Neural crest cell (in vitro differentiated cells): ENCODE results near the gene SMAD5. TPM values are rescaled to one million over a fixed set of nuclear protein-coding genes. Genes with fewer than 3 reads are reported as not detected.

ENCODE experiments used
- DNase-seq: peaks from one replicate; pipeline ENCODE4 v3.0.0; 2021; ENCODE audit warnings: low read depth, mixed read lengths, low spot score
- H3K27ac Mint-ChIP-seq: one replicate; pipeline ENCODE4 v1.8.0; 2021; ENCODE audit warnings: mild to moderate bottlenecking, mixed read lengths; ENCODE audit not compliant: unreplicated experiment
- H3K27me3 Mint-ChIP-seq: 2 replicates; pipeline ENCODE4 v1.8.0; 2021; ENCODE audit warnings: low read depth, mild to moderate bottlenecking, mixed read lengths
- H3K36me3 Mint-ChIP-seq: 2 replicates; pipeline ENCODE4 v1.8.0; 2021; ENCODE audit warnings: low read depth, mild to moderate bottlenecking, mixed read lengths
- H3K4me1 Mint-ChIP-seq: 2 replicates; pipeline ENCODE4 v1.8.0; 2021; ENCODE audit warnings: mixed read lengths
- H3K4me3 Mint-ChIP-seq: one replicate; pipeline ENCODE4 v1.8.0; 2021; ENCODE audit warnings: mild to moderate bottlenecking, mixed read lengths
- H3K9me3 Mint-ChIP-seq: 2 replicates; pipeline ENCODE4 v1.8.0; 2021; ENCODE audit warnings: mixed read lengths
- total RNA-seq: library from RNA; stranded (reverse); gene quantifications from 2 replicates; pipeline ENCODE4 v1.2.1, GENCODE V29; 2021
- TF ChIP-seq, protein P1 (sequence below): fragments of 200-600 bp; sonication (generic); conservative IDR thresholded peaks from 2 replicates; pipeline ENCODE4 v1.5.0; 2021; ENCODE audit warnings: antibody characterized with exemption, mild to moderate bottlenecking

The SMAD5 gene
- total RNA-seq, 1 donor from 2014 or later: 82.6 TPM

DNA sequence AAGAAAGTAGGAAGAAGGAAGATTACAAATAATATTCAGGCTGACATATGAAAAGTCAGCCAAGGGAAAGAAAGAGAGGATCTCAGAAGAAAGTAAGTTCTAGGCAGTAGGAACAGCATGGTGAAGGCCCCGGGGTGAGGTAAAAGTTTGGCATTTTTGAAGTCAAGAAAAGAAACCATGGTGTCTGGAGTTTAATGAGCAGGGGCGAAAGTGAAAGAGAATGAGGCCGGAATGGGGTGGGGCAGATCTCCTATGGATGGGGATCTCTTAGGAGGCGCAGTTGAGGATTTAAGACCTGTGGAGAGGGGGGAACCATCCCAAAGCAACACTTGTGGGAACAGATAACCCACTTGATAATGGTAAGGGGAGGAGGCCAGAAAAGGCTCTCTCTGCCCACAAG lies 42.3 kb upstream of the SMAD5 start:
- no peaks in the 10 kb centered on the region for H3K9me3 Mint-ChIP-seq
- H3K4me3 Mint-ChIP-seq: no peak overlapping the region
- no peaks in the 10 kb centered on the region for H3K36me3 Mint-ChIP-seq
- H3K4me1 Mint-ChIP-seq: no peaks in the 10 kb centered on the region
- TF ChIP-seq, protein P1, sequence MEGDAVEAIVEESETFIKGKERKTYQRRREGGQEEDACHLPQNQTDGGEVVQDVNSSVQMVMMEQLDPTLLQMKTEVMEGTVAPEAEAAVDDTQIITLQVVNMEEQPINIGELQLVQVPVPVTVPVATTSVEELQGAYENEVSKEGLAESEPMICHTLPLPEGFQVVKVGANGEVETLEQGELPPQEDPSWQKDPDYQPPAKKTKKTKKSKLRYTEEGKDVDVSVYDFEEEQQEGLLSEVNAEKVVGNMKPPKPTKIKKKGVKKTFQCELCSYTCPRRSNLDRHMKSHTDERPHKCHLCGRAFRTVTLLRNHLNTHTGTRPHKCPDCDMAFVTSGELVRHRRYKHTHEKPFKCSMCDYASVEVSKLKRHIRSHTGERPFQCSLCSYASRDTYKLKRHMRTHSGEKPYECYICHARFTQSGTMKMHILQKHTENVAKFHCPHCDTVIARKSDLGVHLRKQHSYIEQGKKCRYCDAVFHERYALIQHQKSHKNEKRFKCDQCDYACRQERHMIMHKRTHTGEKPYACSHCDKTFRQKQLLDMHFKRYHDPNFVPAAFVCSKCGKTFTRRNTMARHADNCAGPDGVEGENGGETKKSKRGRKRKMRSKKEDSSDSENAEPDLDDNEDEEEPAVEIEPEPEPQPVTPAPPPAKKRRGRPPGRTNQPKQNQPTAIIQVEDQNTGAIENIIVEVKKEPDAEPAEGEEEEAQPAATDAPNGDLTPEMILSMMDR: no peak
- no peak overlapping the region for H3K27ac Mint-ChIP-seq
- no peaks in the 10 kb centered on the region for H3K27me3 Mint-ChIP-seq
- DNase-seq: no peak

DNA sequence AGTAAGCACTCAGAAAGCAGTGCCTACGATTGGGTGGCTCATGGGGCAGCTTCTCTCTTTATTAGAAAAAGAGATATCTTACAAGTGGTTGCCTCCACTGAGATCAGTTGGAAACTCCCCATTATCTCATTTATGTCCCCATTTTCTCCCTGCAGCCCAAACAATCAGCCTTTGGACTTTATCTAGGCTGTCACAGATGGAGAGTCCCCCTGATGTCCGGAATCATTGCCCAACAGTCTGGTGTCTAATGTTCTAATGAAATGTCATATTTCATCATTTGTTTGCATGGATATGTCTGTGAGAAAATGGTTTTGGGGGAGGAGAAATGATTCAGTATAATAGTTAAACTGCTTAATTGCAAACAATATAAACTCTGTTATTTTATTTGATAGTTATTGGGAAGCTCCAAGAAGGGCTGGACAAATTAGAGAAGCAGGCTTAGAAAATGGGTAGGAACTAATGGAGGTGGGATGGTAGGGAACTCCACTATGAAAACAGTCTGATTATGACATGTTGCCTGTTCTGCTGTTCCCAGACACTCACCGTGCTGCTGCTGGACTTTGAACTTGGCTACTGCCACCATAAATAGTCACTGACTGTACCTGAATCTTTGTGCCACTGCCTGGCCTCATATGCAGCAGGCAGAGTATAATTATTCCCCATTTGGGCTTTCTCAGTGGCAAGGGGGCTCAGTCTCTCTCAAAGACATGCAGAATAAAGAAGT lies 38.3 kb upstream of the SMAD5 start:
- H3K27me3 Mint-ChIP-seq: no peaks in the 10 kb centered on the region
- H3K4me1 Mint-ChIP-seq: peaks cover 5% of the 10 kb centered on the region
- no peaks in the 10 kb centered on the region for H3K9me3 Mint-ChIP-seq
- H3K36me3 Mint-ChIP-seq: no peaks in the 10 kb centered on the region
- no peak for DNase-seq
- TF ChIP-seq, protein P1: no peak
- H3K27ac Mint-ChIP-seq: no peak overlapping the region
- no peak overlapping the region for H3K4me3 Mint-ChIP-seq

DNA sequence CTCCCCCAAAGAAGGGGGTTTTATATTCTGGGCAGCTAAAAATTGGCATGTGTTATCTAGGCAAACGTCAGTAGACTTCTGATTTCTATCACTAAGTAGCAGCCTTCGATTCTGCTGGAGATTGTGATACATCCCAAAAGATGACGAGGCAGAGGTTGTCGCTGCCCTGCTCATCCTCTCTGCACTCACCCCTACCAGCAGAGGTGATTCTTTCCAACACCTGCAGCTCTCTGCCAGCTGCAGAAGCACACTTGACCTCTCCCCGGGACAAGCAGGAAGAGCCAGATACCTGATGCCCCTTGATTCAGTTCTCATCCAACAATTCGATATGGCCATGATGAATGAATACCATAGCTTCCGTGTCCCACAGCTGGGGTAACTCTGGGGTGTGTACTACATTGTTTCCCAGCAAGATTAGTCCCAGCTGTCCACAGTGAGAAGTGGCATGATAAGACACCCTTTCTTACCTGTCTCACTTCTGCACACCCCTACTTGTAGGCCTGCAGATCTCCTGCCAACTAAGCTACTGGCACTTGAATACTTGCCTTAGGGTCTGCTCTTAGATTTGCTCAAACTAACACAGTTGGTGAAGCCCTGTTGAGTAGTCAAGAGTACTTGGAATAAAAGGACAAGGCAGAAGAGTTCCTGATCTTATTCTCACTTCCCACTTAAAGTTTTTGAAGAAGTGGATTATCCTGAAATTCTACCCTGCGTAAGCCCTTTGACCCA lies 37.6 kb upstream of the SMAD5 start:
- H3K27me3 Mint-ChIP-seq: no peaks in the 10 kb centered on the region
- TF ChIP-seq, protein P1: no peak
- DNase-seq: no peak
- no peaks in the 10 kb centered on the region for H3K9me3 Mint-ChIP-seq
- no peaks in the 10 kb centered on the region for H3K36me3 Mint-ChIP-seq
- H3K4me3 Mint-ChIP-seq: no peak overlapping the region
- H3K27ac Mint-ChIP-seq: no peak overlapping the region
- H3K4me1 Mint-ChIP-seq: peaks cover 5% of the 10 kb centered on the region

DNA sequence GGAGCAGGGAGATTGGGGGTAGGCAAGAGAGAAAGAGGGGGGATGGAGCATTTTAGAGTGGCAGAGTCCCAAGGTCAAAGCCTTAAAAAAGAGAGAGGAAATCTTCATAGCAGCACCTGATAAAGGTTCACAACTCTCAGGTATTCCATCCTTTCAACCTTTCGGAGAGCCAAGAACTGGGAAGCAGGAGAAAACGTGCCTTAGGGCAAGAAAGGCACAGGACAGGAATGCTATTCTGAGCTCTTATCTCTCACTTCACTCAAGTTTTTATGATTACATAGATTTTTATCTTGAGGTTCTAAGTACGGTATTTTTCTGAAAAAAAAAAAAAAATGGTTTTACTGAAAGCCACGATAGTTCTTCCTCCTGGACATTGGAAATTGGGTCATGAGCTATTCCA lies 34.5 kb upstream of the SMAD5 start:
- Mint-ChIP-seq H3K9me3 (no peaks in the 10 kb centered on the region), H3K36me3 (no peaks in the 10 kb centered on the region), H3K27ac (no peak overlapping the region), H3K4me3 (no peak overlapping the region), H3K4me1 (peaks cover 5% of the 10 kb centered on the region), H3K27me3 (no peaks in the 10 kb centered on the region)
- TF ChIP-seq, protein P1: no peak
- DNase-seq: no peak

DNA sequence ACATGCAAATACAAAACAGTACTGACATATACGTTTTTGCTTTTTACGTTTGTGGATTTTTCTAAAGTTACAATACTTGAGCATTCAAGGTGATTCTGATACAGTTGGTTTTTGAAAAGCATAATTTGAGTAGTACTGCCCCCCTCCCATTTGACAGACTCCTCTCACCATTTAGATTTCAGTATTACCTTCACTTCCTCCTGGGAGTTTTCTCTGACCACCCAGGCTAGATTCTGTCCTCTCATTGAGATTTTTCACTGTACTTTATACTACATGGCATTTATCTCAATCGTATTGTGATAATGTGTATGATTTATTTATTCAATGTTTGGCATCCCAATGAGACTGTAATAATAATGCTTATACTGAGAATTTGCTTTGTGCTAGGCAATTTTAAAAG lies 32.8 kb upstream of the SMAD5 start:
- no peaks in the 10 kb centered on the region for H3K27me3 Mint-ChIP-seq
- TF ChIP-seq, protein P1: no peak
- H3K36me3 Mint-ChIP-seq: no peaks in the 10 kb centered on the region
- DNase-seq: no peak
- no peaks in the 10 kb centered on the region for H3K9me3 Mint-ChIP-seq
- H3K4me3 Mint-ChIP-seq: no peak overlapping the region
- no peak overlapping the region for H3K27ac Mint-ChIP-seq
- peaks cover 18% of the 10 kb centered on the region for H3K4me1 Mint-ChIP-seq
